ENCODE measurements around the gene LOXL3. TPM values are rescaled to one million over a fixed set of nuclear protein-coding genes. Genes with fewer than 3 reads are reported as not detected.

The LOXL3 gene, protein sequence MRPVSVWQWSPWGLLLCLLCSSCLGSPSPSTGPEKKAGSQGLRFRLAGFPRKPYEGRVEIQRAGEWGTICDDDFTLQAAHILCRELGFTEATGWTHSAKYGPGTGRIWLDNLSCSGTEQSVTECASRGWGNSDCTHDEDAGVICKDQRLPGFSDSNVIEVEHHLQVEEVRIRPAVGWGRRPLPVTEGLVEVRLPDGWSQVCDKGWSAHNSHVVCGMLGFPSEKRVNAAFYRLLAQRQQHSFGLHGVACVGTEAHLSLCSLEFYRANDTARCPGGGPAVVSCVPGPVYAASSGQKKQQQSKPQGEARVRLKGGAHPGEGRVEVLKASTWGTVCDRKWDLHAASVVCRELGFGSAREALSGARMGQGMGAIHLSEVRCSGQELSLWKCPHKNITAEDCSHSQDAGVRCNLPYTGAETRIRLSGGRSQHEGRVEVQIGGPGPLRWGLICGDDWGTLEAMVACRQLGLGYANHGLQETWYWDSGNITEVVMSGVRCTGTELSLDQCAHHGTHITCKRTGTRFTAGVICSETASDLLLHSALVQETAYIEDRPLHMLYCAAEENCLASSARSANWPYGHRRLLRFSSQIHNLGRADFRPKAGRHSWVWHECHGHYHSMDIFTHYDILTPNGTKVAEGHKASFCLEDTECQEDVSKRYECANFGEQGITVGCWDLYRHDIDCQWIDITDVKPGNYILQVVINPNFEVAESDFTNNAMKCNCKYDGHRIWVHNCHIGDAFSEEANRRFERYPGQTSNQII
- total RNA-seq, result 0.27 and 0.94 TPM in 2 replicates

DNA sequence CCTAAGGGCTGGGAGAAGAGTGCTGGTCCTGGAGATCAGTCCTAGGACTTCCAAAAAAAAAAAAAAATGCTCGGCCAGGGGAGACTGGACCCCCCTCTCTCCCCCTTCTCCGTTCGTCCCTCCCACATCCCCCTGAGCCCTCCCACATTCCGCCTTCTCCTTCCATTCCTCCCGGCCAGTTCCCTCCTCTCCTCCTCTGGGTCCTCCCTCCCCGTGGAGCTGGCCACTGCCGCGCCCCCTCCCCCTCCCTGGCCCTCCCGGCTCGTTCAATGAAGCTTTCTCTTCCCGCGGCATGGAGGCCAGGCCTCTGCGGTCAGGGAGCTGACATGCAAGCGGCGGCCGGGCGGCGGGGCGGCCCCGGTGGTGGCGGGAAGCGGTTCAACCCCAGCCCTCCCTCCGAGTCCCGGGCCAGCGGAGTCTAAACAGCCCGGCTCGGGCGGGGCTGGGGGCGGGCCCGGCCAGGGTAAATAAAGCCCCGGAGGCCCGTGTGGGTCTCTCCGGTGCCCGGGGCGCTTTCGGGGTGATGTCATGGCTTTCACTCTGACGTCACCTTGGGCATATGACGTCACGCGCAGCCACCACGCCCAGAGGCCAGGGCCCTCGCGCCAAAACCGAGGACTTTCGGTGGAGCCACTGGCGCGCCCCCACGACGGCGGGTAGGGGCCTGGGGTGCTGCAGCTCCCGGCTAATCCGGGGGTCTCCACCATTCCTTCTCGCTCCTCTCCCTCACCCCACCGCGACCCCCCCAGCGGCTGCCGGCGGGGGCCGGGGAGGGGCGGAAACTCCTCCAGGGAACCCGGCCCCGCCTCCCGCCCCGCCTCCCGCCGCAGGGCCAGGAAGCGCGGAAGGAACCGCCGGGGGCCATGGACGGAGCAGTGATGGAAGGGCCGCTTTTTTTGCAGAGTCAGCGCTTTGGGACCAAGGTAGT, at the start of gene LOXL3, which contains the start of gene DOK1:
Gene LOXL3, minus strand, starts transcription at position 51 of the 928 bp plus-strand sequence. CDS start 1,308 bp downstream, outside the sequence.
Gene DOK1, plus strand, starts transcription at position 829 of the 928 bp plus-strand sequence. Its CDS starts 35 bp downstream, at position 864.

DNA sequence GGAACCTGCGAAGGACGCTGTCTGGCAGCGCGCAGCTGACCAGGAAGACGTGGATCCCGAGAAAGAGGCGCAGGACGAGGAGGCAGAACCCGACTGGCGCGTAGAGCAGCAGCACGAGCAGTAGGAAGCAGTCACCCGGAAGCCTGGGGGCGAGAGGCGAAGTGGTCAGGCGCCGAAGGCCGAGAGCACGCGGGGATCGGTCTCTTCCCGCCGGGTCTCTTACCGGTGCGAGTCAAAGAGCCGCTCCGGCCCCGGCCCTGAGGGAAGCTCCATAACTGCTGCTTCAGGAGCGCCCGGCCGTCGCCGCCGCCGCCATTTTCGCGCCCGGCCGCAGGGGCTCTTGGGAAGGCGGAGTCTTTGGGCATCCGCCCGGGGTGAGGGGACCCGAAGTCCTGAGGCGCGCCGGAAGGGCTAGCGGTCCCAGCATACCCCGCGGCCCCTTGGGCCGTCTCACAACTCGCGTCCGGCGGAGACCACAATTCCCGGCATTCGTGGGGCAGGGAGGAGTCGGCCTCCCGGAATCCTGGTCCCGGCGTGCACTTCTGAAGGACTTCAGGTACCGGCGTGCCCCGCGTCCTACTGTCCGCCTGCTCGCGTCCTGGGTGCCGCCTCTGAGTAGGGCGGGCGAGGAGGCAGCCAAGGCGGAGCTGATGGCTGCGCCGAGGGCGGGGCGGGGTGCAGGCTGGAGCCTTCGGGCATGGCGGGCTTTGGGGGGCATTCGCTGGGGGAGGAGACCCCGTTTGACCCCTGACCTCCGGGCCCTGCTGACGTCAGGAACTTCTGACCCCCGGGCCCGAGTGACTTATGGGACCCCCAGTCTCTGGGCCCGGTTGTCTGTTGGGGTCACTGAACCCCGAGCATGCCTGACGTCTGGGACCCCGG, 24.1 kb downstream of the LOXL3 start, which contains the start of the genes AUP1 and HTRA2:
Gene AUP1, minus strand, starts transcription at position 350 of the 882 bp plus-strand sequence. Its CDS starts 77 bp downstream, at position 273.
Gene HTRA2, plus strand, starts transcription at position 577 of the 882 bp plus-strand sequence. Its CDS starts 74 bp downstream, at position 651.

DNA sequence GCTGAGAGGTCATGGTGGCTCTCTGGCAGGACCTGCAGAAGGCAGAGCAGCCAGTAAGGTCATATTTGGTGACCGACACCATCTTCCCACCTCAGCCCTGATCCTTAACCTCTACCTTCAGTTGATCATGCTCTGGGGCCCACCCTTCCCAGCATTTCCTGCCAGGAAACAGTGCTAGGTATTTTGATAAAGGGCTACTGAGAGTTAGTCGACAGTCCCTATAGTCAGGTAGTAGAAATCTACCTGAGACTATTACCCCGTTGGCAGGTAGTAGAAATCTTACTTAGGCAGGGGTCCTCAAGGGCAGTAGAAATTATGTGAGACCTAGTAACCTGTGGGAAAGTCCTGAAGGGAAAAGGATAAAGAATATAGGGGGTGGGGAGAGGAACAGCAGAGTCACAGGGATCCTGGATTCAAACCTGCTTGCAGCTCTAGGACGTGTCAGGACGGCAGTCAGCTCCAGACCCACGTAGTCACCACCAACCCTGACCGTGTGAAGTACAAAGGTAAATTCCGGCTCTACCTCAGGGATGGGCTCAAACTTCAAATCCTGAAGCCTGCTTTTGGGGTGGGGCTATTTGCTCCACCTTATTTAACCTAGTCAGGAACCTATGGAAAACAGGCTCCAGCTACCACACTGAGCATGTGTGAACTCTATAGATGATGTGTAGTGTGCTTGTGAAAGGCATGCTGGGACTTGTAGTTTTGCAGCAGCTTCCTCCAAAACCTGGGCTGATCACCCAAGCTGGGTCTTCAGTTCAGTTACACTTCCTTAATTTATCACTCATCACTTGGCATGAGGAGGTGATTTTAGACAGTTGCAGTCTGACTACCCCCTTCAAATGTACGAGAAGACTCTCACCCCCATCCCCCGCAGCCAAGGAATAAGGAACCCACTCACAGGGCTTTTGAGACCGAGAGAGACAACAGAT, 27.8 kb downstream of the LOXL3 start, which contains the start of gene DQX1:
Gene DQX1, minus strand, starts transcription at position 515 of the 932 bp plus-strand sequence. Its CDS starts 502 bp downstream, at position 13.

DNA sequence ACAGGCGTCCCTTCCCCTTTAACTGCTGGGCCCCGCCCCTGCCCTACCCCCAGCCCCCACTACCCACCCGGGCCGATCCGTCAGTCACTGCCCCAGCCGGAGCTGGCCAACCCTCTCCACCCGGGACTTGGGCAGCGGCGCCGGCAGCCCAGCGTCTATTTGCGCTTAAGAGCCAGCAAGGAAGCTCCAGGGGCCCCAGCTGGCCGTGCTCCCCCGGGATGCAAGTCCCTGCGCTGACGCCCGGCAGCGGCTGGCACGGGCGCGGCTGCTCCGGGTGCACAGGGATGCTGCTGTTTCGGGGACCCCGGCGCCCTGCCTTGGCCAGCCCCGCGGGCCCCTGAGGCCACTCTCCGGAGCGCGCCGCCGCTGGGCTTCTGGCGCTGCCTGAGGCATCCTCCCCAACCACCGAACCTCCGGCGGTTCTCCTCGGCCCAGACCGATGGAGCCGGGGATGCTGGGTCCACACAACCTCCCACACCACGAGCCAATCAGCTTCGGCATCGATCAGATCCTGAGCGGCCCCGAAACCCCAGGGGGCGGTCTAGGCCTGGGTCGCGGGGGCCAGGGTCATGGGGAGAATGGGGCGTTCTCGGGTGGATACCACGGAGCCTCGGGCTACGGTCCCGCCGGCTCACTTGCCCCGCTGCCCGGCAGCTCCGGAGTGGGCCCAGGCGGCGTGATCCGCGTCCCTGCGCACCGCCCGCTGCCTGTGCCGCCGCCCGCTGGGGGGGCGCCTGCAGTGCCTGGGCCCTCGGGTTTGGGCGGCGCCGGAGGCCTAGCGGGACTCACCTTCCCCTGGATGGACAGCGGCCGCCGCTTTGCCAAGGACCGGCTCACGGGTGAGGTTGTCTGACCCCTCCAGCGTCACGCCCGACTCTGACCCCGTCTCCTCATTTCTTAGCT, 39.1 kb downstream of the LOXL3 start, which contains the start of gene TLX2:
Gene TLX2, plus strand, starts transcription at position 83 of the 903 bp plus-strand sequence. Its CDS starts 357 bp downstream, at position 440.

DNA sequence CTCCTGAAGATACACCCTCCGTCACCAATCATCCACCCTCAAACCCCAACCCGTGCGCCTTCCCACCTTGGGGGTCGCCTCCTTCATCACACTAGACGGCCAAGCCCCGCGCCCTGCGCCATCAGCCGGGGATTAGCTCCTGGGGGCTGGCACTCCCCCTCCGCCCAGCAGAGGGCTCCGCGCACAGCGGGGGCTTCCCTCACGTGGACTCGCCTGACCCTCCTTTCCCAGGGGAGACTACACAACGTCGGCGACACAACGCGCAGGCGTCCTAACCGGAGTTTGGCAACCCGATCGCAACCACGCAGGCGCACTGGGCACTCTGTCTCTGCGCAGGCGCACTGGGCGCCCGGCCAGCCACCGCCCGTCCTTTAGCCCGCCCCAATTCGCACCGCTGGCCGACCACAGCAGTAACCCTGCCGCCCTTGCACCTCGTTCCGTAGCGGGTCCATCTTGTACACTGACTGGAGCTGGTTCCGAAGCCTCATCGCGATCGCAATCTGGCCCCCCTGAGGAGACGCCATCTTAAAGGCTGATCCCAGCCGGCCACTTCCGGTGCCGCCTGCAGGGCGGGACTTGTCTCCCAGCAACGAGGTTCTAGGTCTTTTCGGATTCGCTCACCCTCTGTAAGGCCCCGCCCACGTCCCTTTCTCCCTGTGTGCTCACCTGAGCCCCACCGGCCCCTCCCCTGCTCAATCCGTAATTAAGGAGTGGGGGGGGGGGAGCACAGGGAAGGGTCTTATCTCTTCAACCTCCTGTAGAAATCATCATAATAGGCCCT, 46.4 kb downstream of the LOXL3 start, which contains the start of gene PCGF1:
Gene PCGF1, minus strand, starts transcription at position 551 of the 781 bp plus-strand sequence. Its CDS starts 27 bp downstream, at position 524.

DNA sequence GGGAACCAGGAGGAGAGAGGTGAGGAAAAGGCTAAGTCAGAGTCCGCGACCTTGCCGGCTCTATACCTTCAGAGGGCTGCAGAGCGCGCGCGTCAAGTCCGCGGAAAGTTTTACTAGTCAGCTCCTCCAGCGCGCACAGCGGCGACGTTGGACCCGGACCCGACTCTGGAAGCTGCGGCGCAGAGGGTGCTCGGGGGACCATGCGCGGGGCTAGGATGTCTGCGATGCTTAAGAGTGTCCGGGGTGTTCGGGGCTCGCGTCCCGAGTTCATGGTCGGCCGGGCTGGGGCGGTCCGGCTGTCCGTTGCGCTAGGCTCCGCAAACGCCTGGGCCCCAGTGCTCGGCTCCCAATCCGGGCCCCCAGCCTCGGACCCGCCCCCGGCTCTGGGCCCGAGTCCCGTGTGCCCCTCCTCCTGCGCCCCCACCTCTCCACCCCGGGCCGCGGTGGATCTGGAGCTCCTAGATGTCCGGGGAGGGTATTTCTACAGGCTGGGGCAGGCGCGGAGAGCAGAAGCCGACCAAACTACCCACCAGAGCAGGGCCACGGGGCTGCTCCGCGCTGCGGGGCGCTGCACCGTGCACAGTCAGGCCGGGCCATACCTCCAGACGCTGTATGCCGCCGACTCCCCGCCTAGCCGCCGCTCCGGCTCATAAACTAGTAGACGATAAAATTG, 54.3 kb downstream of the LOXL3 start, which contains the start of gene LBX2:
Gene LBX2, minus strand, starts transcription at position 337 of the 673 bp plus-strand sequence. Its CDS starts 66 bp downstream, at position 271.

DNA sequence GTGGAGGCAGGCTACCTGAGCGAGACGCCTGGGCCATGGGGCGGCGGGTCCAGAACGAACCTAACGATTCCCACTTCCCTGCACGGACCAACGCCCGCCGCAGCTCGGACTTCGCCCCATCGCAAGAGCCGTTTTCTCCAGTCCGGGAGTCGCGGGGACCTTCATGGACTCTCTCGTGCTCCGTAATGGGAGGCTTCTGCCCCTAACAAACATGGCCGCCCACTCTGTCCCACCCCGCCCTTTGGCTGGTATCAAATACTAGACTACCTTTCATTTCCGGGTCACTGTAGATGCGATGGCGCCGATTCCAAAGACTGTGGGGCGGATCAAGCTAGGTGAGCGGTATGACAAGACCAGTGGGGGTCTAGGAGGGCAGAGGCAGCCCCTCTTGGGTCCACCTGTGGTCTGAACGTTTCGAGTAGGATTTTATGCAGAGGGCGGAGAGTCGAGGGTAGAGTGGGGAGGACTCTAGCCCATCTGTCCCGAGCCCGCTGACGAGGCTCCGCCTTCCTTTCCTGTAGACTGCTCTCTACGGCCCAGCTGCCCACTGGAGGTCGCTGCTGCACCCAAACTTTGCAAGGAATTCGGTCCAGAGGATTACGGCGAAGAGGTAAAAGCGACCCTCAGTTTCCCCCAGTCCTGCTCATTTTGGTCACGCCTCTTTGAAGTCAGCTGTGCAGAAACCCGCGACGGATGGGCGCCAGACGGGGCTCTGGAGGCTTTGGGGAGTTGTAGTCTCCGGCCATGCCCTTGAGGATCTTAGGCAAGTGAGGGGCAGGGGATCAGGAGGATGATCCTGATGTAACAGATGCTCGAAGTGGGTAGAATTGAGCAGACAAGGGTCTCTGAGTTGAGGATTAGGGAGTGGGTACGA, 70.7 kb downstream of the LOXL3 start, which contains the start of the genes CCDC142 and TTC31:
Gene CCDC142, minus strand, starts transcription at position 198 of the 874 bp plus-strand sequence. Its CDS starts 161 bp downstream, at position 37.
Gene TTC31, plus strand, starts transcription at position 281 of the 874 bp plus-strand sequence. Its CDS starts 15 bp downstream, at position 296.

Other genes with a start within 250 kb of the LOXL3 start
- gene SLC4A5, start 210.5 kb downstream of the LOXL3 start, total RNA-seq, result 0.05 and 0.07 TPM in 2 replicates
- gene DCTN1, start 173.6 kb downstream of the LOXL3 start, total RNA-seq, result 125 and 128 TPM in 2 replicates
- gene C2orf81, start 132.3 kb downstream of the LOXL3 start, total RNA-seq, result 0.59 and 0.67 TPM in 2 replicates
- 27.2 and 30.3 TPM in 2 replicates for gene WDR54, start 132.2 kb downstream of the LOXL3 start, total RNA-seq
- 3.2 and 5.6 TPM in 2 replicates for gene RTKN, start 112.0 kb downstream of the LOXL3 start, total RNA-seq
- gene INO80B, start 98.9 kb downstream of the LOXL3 start, total RNA-seq, result 16.2 and 17.2 TPM in 2 replicates
- 36.2 and 43.0 TPM in 2 replicates for gene WBP1, start 95.5 kb downstream of the LOXL3 start, total RNA-seq
- 67.8 and 75.5 TPM in 2 replicates for gene MOGS, start 88.6 kb downstream of the LOXL3 start, total RNA-seq
- 23.0 and 63.2 TPM in 2 replicates for gene MRPL53, start 81.3 kb downstream of the LOXL3 start, total RNA-seq
- gene CCDC142, start 70.9 kb downstream of the LOXL3 start, total RNA-seq, result 9.8 and 9.9 TPM in 2 replicates
- gene TTC31, start 70.9 kb downstream of the LOXL3 start, total RNA-seq, result 15.8 and 22.0 TPM in 2 replicates
- 2.5 and 4.3 TPM in 2 replicates for gene LBX2, start 54.3 kb downstream of the LOXL3 start, total RNA-seq
- 5.1 and 6.2 TPM in 2 replicates for gene PCGF1, start 46.2 kb downstream of the LOXL3 start, total RNA-seq
- gene TLX2, start 39.5 kb downstream of the LOXL3 start, total RNA-seq, result not detected in 2 replicates
- not detected in 2 replicates for gene DQX1, start 27.7 kb downstream of the LOXL3 start, total RNA-seq
- 111 and 134 TPM in 2 replicates for gene AUP1, start 24.2 kb downstream of the LOXL3 start, total RNA-seq
- gene HTRA2, start 24.0 kb downstream of the LOXL3 start, total RNA-seq, result 23.4 and 28.8 TPM in 2 replicates
- gene DOK1, start 778 bp upstream of the LOXL3 start, total RNA-seq, result 19.9 and 23.2 TPM in 2 replicates
- gene M1AP, start 94.4 kb upstream of the LOXL3 start, total RNA-seq, result not detected in 2 replicates
- gene SEMA4F, start 100.3 kb upstream of the LOXL3 start, total RNA-seq, result 3.7 and 5.0 TPM in 2 replicates